SK-N-SH treated with all-trans-retinoic acid at 6 μM for 48 hours (cell line): Measurements from ENCODE around the gene FAM120A.

Experiments used
- ARNTL ChIP-seq: fragments of 450-650 bp; formaldehyde crosslinking; IDR thresholded peaks from 2 replicates; pipeline ENCODE4 v1.5.0; 2020; ENCODE audit warnings: low read depth, mild to moderate bottlenecking, moderate library complexity, borderline replicate concordance
- CSRNP3 ChIP-seq: fragments of 250-450 bp; sonication (Bioruptor Pico); IDR thresholded peaks from 2 replicates; pipeline ENCODE4 v1.5.1; 2021; ENCODE audit warnings: mild to moderate bottlenecking, moderate library complexity
- GLIS3 ChIP-seq: fragments of 250-450 bp; sonication (Bioruptor Pico); IDR thresholded peaks from 2 replicates; pipeline ENCODE4 v1.5.0; 2020; ENCODE audit warnings: mild to moderate bottlenecking, moderate library complexity
- OSR1 ChIP-seq: fragments of 250-450 bp; sonication (Bioruptor Pico); IDR thresholded peaks from 2 replicates; pipeline ENCODE4 v1.8.0; 2022; ENCODE audit warnings: moderate library complexity, mild to moderate bottlenecking, inconsistent platforms
- ZFP30 ChIP-seq: fragments of 450-650 bp; formaldehyde crosslinking; IDR thresholded peaks from 2 replicates; pipeline ENCODE4 v1.5.0; 2022; ENCODE audit warnings: mild to moderate bottlenecking, moderate library complexity
- TF ChIP-seq, protein P1 (sequence below): fragments of 250-450 bp; sonication (Bioruptor Pico); IDR thresholded peaks from 2 replicates; pipeline ENCODE4 v1.5.1; 2020; ENCODE audit warnings: low read depth, mild to moderate bottlenecking, moderate library complexity

DNA sequence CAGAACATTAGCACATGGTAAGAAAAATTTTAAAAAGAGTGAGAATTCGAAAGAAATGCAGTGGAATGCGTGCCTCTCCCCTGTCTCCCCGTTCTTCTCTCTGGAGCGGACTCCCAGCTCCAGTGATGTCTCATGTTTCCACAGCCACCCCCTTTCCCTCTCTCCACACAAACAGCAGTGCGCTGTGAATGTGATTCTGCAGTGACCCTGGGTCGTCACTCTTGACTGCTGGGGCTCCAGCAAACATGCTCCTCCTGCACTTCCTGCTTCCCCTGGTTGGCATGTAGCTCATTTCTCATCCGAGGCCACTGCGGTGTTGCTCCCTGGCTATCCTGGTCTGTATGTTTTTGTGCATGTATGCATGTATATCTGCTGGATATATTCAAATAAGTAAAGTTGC is 138.2 kb downstream of the FAM120A start:
- TF ChIP-seq GLIS3 (no peak), ARNTL (CRISPR knock-in tag) (no peak), ZFP30 (CRISPR knock-in tag) (no peak), CSRNP3 (CRISPR knock-in tag) (no peak), OSR1 (CRISPR knock-in tag) (no peak)
- TF ChIP-seq, protein P1, sequence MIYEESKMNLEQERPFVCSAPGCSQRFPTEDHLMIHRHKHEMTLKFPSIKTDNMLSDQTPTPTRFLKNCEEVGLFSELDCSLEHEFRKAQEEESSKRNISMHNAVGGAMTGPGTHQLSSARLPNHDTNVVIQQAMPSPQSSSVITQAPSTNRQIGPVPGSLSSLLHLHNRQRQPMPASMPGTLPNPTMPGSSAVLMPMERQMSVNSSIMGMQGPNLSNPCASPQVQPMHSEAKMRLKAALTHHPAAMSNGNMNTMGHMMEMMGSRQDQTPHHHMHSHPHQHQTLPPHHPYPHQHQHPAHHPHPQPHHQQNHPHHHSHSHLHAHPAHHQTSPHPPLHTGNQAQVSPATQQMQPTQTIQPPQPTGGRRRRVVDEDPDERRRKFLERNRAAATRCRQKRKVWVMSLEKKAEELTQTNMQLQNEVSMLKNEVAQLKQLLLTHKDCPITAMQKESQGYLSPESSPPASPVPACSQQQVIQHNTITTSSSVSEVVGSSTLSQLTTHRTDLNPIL (CRISPR knock-in tag): no peak
